GM12892 (cell line): Measurements from ENCODE around the gene MYO1C.

Experiments
- POLR2A ChIP-seq: IDR thresholded peaks from 2 replicates; pipeline ENCODE4 v1.6.1; 2011; ENCODE audit warnings: low read depth, low read length, control low read depth
- POLR2AphosphoS5 ChIP-seq: IDR thresholded peaks from 2 replicates; pipeline ENCODE4 v1.6.1; 2011; ENCODE audit warnings: low read depth, low read length, control low read depth
- TAF1 ChIP-seq: IDR thresholded peaks from 2 replicates; pipeline ENCODE4 v1.6.1; 2011; ENCODE audit warnings: low read depth, mild to moderate bottlenecking, control low read depth, low read length, borderline replicate concordance

DNA sequence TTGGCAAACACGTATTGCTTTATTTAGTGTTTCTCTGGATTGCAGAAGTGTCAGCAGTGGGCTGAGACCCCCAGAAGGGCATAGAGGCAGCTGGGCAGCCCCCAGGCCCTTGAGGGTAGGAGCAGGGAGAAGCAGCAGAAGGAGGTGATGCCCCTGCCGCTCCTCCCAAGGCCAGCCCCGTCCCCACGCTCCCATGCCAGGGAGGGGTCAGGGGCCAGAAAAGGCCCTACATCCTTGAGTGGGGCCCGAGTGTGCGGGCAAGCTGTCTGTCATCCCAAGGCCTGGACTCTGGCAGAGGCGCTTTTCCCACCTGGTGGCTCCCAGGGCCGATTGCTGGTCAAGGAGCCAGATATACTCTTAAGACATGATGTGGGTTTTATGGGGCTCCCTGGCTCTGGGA lies 28.3 kb downstream of the MYO1C start:
- TF ChIP-seq POLR2A: no peak
- no peak for TF ChIP-seq TAF1
- no peak for TF ChIP-seq POLR2AphosphoS5
